ENCODE data around the gene HBG2.

HBG2 gene

DNA sequence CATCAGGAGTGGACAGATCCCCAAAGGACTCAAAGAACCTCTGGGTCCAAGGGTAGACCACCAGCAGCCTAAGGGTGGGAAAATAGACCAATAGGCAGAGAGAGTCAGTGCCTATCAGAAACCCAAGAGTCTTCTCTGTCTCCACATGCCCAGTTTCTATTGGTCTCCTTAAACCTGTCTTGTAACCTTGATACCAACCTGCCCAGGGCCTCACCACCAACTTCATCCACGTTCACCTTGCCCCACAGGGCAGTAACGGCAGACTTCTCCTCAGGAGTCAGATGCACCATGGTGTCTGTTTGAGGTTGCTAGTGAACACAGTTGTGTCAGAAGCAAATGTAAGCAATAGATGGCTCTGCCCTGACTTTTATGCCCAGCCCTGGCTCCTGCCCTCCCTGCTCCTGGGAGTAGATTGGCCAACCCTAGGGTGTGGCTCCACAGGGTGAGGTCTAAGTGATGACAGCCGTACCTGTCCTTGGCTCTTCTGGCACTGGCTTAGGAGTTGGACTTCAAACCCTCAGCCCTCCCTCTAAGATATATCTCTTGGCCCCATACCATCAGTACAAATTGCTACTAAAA, 27.8 kb downstream of the HBG2 start, which contains the start of gene HBB:
HBB (minus strand) TSS at position 340 of the 579 bp plus-strand sequence; CDS start at position 290, 50 bp downstream.
- peak; percentile 85 for DNase-seq

DNA sequence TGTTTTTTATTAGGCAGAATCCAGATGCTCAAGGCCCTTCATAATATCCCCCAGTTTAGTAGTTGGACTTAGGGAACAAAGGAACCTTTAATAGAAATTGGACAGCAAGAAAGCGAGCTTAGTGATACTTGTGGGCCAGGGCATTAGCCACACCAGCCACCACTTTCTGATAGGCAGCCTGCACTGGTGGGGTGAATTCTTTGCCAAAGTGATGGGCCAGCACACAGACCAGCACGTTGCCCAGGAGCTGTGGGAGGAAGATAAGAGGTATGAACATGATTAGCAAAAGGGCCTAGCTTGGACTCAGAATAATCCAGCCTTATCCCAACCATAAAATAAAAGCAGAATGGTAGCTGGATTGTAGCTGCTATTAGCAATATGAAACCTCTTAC, 29.1 kb downstream of the HBG2 start:
- DNase-seq, result peak; percentile 91

DNA sequence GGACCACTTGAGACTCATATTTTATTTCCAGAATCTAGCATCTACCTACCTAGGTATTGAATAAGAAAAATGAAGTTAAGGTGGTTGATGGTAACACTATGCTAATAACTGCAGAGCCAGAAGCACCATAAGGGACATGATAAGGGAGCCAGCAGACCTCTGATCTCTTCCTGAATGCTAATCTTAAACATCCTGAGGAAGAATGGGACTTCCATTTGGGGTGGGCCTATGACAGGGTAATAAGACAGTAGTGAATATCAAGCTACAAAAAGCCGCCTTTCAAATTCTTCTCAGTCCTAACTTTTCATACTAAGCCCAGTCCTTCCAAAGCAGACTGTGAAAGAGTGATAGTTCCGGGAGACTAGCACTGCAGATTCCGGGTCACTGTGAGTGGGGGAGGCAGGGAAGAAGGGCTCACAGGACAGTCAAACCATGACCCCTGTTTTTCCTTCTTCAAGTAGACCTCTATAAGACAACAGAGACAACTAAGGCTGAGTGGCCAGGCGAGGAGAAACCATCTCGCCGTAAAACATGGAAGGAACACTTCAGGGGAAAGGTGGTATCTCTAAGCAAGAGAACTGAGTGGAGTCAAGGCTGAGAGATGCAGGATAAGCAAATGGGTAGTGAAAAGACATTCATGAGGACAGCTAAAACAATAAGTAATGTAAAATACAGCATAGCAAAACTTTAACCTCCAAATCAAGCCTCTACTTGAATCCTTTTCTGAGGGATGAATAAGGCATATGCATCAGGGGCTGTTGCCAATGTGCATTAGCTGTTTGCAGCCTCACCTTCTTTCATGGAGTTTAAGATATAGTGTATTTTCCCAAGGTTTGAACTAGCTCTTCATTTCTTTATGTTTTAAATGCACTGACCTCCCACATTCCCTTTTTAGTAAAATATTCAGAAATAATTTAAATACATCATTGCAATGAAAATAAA, 29.8 kb downstream of the HBG2 start:
- DNase-seq, result peak; percentile 78

DNA sequence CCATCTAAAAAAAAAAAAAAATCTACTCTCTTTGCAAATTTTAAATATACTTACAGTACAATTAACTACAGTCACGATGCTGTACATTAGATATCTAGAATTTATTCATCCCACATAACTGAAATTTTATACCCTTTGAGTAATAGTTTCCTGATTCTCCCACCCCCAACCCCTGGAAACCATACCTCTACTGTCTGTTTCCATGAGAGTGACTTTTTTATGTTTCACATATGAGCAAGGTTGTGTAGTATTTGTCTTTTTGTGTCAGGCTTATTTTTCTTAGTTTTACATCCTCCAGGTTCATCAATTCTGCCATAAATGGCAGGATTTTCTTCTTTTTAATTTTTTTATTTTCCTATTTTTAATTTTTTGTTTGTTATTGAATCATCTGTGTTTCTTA, 30.9 kb downstream of the HBG2 start:
- peak; percentile 55 for DNase-seq

DNA sequence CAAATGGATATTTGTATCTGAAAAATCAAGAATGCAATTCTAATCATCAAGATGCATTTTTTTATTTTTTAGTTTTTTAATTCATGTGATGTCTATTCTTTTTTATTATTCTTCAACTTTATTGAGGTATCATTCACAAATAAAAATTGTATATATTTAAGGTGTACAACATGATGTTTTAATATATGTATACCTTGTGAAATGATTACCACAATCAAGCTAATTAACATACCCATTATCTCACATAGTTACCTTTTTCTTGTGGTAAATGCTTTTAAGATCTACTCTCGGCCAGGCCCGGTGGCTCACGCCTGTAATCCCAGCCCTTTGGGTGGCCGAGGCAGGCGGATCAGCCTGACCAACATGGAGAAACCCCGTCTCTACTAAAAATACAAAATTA, 31.4 kb downstream of the HBG2 start:
- no peak for DNase-seq

DNA sequence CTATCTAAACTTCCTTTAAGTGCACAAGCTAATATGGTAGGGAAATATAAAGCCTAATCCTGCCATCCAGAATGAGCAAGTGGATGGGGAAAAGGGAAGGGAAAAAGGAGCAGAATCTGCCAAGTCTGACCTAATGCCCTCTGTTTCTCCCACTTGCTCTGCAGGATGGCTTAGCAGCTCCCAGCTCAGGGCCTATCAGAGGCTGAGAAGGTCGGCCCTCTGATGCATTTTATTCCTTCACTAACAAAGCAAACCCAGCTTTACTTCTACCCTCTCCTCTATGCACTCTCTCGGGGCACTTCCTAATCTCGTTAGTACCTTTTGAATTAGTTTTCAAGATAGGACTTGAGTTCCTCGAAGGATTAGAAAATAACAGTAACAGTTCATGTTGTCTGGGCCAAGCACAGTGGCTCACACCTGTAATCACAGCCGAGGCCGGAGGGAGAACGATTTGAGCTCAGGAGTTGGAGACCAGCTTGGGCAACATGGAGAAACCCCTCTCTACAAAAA, 44.1 kb downstream of the HBG2 start:
- DNase-seq, result no peak

DNA sequence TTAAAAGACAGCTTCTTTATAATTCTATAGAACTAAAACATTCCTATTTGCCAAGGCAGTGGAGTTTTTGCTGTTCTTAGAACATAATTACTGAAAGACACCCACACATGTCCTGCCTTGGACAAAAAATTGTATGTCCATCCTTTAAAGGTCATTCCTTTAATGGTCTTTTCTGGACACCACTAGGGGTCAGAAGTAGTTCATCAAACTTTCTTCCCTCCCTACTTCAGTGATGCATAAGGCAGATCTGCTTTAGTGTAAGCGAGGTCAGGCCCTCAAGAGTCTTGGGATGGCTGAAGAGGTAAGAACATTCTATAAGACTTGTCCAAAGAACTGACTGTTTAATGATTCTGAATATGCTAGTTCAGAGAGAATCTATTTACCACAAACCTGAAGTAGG, 49.8 kb downstream of the HBG2 start:
- DNase-seq, result peak; percentile 94

DNA sequence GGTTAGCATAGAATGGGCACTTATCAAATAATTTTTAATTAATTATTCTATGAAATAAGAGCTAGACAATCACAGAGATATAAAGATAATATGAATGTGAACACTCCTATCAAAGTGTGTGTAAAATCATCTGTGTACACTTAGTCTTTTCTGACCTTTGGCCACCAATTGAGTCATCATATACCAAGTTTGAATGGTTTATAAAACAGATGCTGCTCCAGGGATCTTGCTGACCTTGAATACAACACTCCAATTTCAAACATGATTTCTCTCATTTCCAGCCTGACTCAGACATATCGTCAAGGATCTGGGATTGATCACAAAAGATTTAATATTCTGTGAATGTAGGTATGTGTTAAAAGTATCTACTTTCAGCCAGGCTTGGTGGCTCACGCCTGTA, 51.2 kb downstream of the HBG2 start:
- no peak for DNase-seq
